IMR-90 (cell line): ENCODE data around the gene NOTO. TPM values are rescaled to one million over a fixed set of nuclear protein-coding genes. Genes with fewer than 3 reads are reported as not detected.

Experiments used
- ATAC-seq: fragments of 200-7000 bp; cut with Tn5 transposase; 2 replicates; pipeline ENCODE4 v1.9.1; 2020; ENCODE audit warnings: low read depth, mild to moderate bottlenecking, moderate library complexity
- BruUV-seq: library from RNA; stranded (reverse); fragments of 400-500 nt; replicated peaks from 2 replicates; lab custom pipeline; 2021; lab: Mats Ljungman, UMichigan
- CTCF ChIA-PET: fragments of 300-600 bp; formaldehyde crosslinking; extraction: SDS; loops from one replicate; lab custom pipeline; 2021; ENCODE audit warnings: antibody characterized with exemption; lab: Yijun Ruan, JAX
- POLR2A ChIA-PET: fragments of 300-600 bp; sonication (Branson Sonifier 250); formaldehyde crosslinking; loops from one replicate; lab custom pipeline; 2022; ENCODE audit warnings: antibody characterized with exemption; ENCODE audit not compliant: unreplicated experiment; lab: Charles Lee
- DNase-seq: peaks from one replicate; pipeline ENCODE4 v3.0.0; 2013
- H2AFZ ChIP-seq: replicated peaks from 2 replicates; pipeline ENCODE3; 2013; ENCODE audit warnings: low read length, mild to moderate bottlenecking; ENCODE audit not compliant: poor library complexity
- H2AK5ac ChIP-seq: 2 replicates; pipeline ENCODE4 v1.6.1; 2013; ENCODE audit warnings: low read depth, low read length, inconsistent platforms
- H2AK9ac ChIP-seq: replicated peaks from 2 replicates; pipeline ENCODE3; 2013; ENCODE audit warnings: mild to moderate bottlenecking, low read depth, low read length, moderate library complexity; ENCODE audit not compliant: poor library complexity
- H2BK120ac ChIP-seq: 2 replicates; pipeline ENCODE4 v1.6.1; 2013; ENCODE audit warnings: low read depth, low read length, inconsistent platforms
- H2BK15ac ChIP-seq: 3 replicates; pipeline ENCODE4 v1.6.1; 2013; ENCODE audit warnings: low read depth, low read length, inconsistent platforms
- H2BK20ac ChIP-seq: 2 replicates; pipeline ENCODE4 v1.6.1; 2013; ENCODE audit warnings: low read depth, mild to moderate bottlenecking, inconsistent platforms, low read length, moderate library complexity
- H2BK5ac ChIP-seq: 2 replicates; pipeline ENCODE4 v1.6.1; 2013; ENCODE audit warnings: mild to moderate bottlenecking, low read depth, low read length, inconsistent platforms; ENCODE audit not compliant: poor library complexity, severe bottlenecking
- H3K14ac ChIP-seq: replicated peaks from 2 replicates; pipeline ENCODE4 v1.6.1; 2013; ENCODE audit warnings: low read depth, low read length, inconsistent platforms
- H3K18ac ChIP-seq: 2 replicates; pipeline ENCODE4 v1.6.1; 2013; ENCODE audit warnings: low read depth, low read length, control low read depth
- H3K23ac ChIP-seq: 2 replicates; pipeline ENCODE4 v1.6.1; 2013; ENCODE audit warnings: low read depth, low read length, inconsistent platforms
- H3K27ac ChIP-seq: 2 replicates; pipeline ENCODE4 v1.5.1; 2013; ENCODE audit warnings: mild to moderate bottlenecking, control low read depth, low read length; ENCODE audit not compliant: insufficient read depth
- H3K27me3 ChIP-seq: 2 replicates; pipeline ENCODE4 v1.6.1; 2013; ENCODE audit warnings: low read length; ENCODE audit not compliant: control insufficient read depth, insufficient read depth
- H3K36me3 ChIP-seq: 2 replicates; pipeline ENCODE4 v1.6.1; 2013; ENCODE audit warnings: low read length, mixed read lengths; ENCODE audit not compliant: control insufficient read depth, insufficient read depth
- H3K4ac ChIP-seq: 2 replicates; pipeline ENCODE4 v1.6.1; 2013; ENCODE audit warnings: low read depth, low read length, inconsistent platforms
- H3K4me1 ChIP-seq: 2 replicates; pipeline ENCODE4 v1.6.1; 2013; ENCODE audit warnings: low read length, mixed read lengths; ENCODE audit not compliant: control insufficient read depth, insufficient read depth
- H3K4me2 ChIP-seq: 2 replicates; pipeline ENCODE4 v1.6.1; 2013; ENCODE audit warnings: low read depth, mild to moderate bottlenecking, control low read depth, low read length, moderate library complexity
- H3K4me3 ChIP-seq: 2 replicates; pipeline ENCODE4 v1.5.1; 2013; ENCODE audit warnings: low read depth, mild to moderate bottlenecking, control low read depth, low read length, moderate library complexity; ENCODE audit not compliant: insufficient read depth
- H3K56ac ChIP-seq: 2 replicates; pipeline ENCODE4 v1.6.1; 2013; ENCODE audit warnings: low read length, inconsistent platforms; ENCODE audit not compliant: insufficient read depth; ENCODE audit errors: extremely low read depth
- H3K79me1 ChIP-seq, 2 experiments: 2 replicates each; pipeline ENCODE4 v1.6.1; 2013; ENCODE audit warnings: low read length in 2 of 2, inconsistent platforms in 1 of 2, low read depth in 1 of 2
- H3K9ac ChIP-seq: 2 replicates; pipeline ENCODE4 v1.6.1; 2013; ENCODE audit warnings: low read depth, low read length, control low read depth
- H3K9me1 ChIP-seq: 2 replicates; pipeline ENCODE4 v1.6.1; 2013; ENCODE audit warnings: low read length, inconsistent platforms; ENCODE audit not compliant: insufficient read depth
- H3K9me3 ChIP-seq: 2 replicates; pipeline ENCODE4 v1.6.1; 2013; ENCODE audit warnings: low read length; ENCODE audit not compliant: control insufficient read depth, insufficient read depth
- H4K20me1 ChIP-seq: 2 replicates; pipeline ENCODE4 v1.6.1; 2013; ENCODE audit warnings: low read length, inconsistent platforms; ENCODE audit not compliant: insufficient read depth
- H4K5ac ChIP-seq: 2 replicates; pipeline ENCODE4 v1.6.1; 2013; ENCODE audit warnings: mild to moderate bottlenecking, low read depth, low read length, control low read depth
- H4K8ac ChIP-seq, 2 experiments: 2 replicates each; pipeline ENCODE4 v1.6.1; 2013; ENCODE audit warnings: low read depth in 2 of 2, low read length in 2 of 2, control low read depth in 1 of 2, inconsistent platforms in 1 of 2
- H4K91ac ChIP-seq: 2 replicates; pipeline ENCODE4 v1.6.1; 2013; ENCODE audit warnings: low read depth, low read length, inconsistent platforms; ENCODE audit not compliant: insufficient read depth
- BHLHE40 ChIP-seq: fragments of 150-350 bp; IDR thresholded peaks from 2 replicates; pipeline ENCODE4 v1.6.1; 2016; ENCODE audit warnings: mild to moderate bottlenecking, low read depth, low read length
- CEBPB ChIP-seq: IDR thresholded peaks from 2 replicates; pipeline ENCODE4 v1.6.1; 2012; ENCODE audit warnings: low read depth, low read length, improper control_type of control experiment
- FOS ChIP-seq: fragments of 150-350 bp; IDR thresholded peaks from 2 replicates; pipeline ENCODE4 v1.6.1; 2016; ENCODE audit warnings: low read depth, low read length
- MAFK ChIP-seq: IDR thresholded peaks from 2 replicates; pipeline ENCODE4 v1.6.1; 2012; ENCODE audit warnings: low read depth, low read length, improper control_type of control experiment
- MAZ ChIP-seq: IDR thresholded peaks from 2 replicates; pipeline ENCODE4 v1.6.1; 2012; ENCODE audit warnings: low read depth, mild to moderate bottlenecking, low read length, improper control_type of control experiment, moderate library complexity, borderline replicate concordance
- POLR2A ChIP-seq: IDR thresholded peaks from 2 replicates; pipeline ENCODE4 v1.6.1; 2012; ENCODE audit warnings: mild to moderate bottlenecking, low read depth, low read length
- RCOR1 ChIP-seq: IDR thresholded peaks from 2 replicates; pipeline ENCODE4 v1.6.1; 2012; ENCODE audit warnings: mild to moderate bottlenecking, low read length, improper control_type of control experiment; ENCODE audit not compliant: insufficient replicate concordance
- RFX5 ChIP-seq: IDR thresholded peaks from 2 replicates; pipeline ENCODE4 v1.8.0; 2012; ENCODE audit warnings: low read depth, mild to moderate bottlenecking, low read length, moderate library complexity
- WGBS, 2 experiments: methylation state at CpG; one replicate each; pipeline versions ENCODE4 v1.1.5 to v1.1.7; 2013; ENCODE audit warnings: missing lambda C conversion rate in 2 of 2; ENCODE audit not compliant: insufficient read length in 1 of 2; ENCODE audit errors: extremely low coverage in 2 of 2; 5-methylcytosine and 5-hydroxymethylcytosine counted together
- dilution Hi-C: fragments of 300-500 bp; cut with HindIII; formaldehyde crosslinking; loops from one replicate; pipeline ENCODE4 v1.14.3; 2018; ENCODE audit warnings: low sequenced_read_pairs; ENCODE audit not compliant: unreplicated experiment
- in situ Hi-C: fragments of 300-500 bp; cut with MboI; formaldehyde crosslinking; loops from 3 replicates; pipeline ENCODE4 v1.14.3; 2019; ENCODE audit warnings: low sequenced_read_pairs, inconsistent platforms, mixed read lengths
- intact Hi-C: fragments of 100-400 bp; cut with micrococcal nuclease; formaldehyde crosslinking; loops from 2 replicates; pipeline ENCODE4 v1.10.0; 2022
- polyA plus RNA-seq, 3 experiments: library from polyadenylated mRNA; depleted of rRNA; stranded (reverse); fragments of >200 nt; gene quantifications; 2 replicates each; pipeline ENCODE4 v1.2.3, GENCODE V29; 2012; ENCODE audit warnings: low replicate concordance in 1 of 3
- total RNA-seq: library from RNA; depleted of rRNA; stranded (reverse); fragments of >200 nt; gene quantifications from 2 replicates; pipeline ENCODE4 v1.2.3, GENCODE V29; 2012

NOTO gene
- total and polyA plus RNA-seq, 2 of the 4 experiments (the other 2 are of a cell fraction) = not detected

DNA sequence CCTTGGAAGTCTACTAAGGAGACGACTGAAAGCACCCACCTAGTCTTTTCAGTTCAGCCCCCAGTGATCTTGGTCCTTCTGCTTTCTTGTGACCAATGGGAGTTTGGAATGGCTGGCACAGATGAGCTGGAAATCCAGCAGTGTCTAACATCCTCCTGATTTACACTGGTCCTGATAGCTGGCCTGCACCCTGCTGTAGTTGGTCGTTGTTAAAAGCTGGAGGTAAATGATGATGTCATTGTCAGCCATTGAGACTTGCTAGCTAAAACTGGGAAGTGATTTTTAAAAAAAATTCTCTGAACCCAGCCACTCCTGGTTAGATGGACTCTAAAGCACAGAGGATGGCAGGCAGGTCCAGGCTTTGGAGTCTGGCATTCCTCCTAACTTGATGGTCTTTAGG is 51.0 kb downstream of the NOTO start:
- no peak overlapping the region for H4K5ac ChIP-seq
- no CpG with 5 or more reads among the region's 2 CpGs for WGBS, 2 experiments
- no peak overlapping the region for H3K18ac ChIP-seq
- no peak for TF ChIP-seq CEBPB
- no peak for TF ChIP-seq RCOR1
- no peak for TF ChIP-seq MAFK
- TF ChIP-seq FOS = no peak
- no peak for TF ChIP-seq BHLHE40
- TF ChIP-seq POLR2A = no peak
- TF ChIP-seq MAZ = no peak
- TF ChIP-seq RFX5 = no peak
- no TSS peak for BruUV-seq
- H2BK20ac ChIP-seq = no peak overlapping the region
- POLR2A ChIA-PET = no interaction called here
- H3K79me1 ChIP-seq = peaks cover 5 to 10% of the 10 kb centered on the region in 2 experiments; a peak in 2 of 4 replicates
- no peak overlapping the region for H2BK120ac ChIP-seq
- CTCF ChIA-PET = no interaction called here
- no peak overlapping the region for H3K23ac ChIP-seq
- H3K9me1 ChIP-seq = peaks cover 12% of the 10 kb centered on the region; the same call in 1 of the 2 replicates
- no peaks in the 10 kb centered on the region for H3K27me3 ChIP-seq
- no peak overlapping the region for H4K91ac ChIP-seq
- peaks cover 11% of the 10 kb centered on the region for H4K20me1 ChIP-seq
- dilution Hi-C loops (no loop called here), in situ Hi-C loops (no loop called here), intact Hi-C loops (no loop called here)
- H3K36me3 ChIP-seq = peaks cover 53% of the 10 kb centered on the region
- H3K56ac ChIP-seq = no peak overlapping the region
- H3K9me3 ChIP-seq = no peaks in the 10 kb centered on the region
- H3K4me1 ChIP-seq = peaks cover 2% of the 10 kb centered on the region; the same call in 1 of the 2 replicates
- H3K14ac ChIP-seq = no peak overlapping the region
- H2BK5ac ChIP-seq = no peak overlapping the region
- H2AK5ac ChIP-seq = no peak overlapping the region
- H3K4ac ChIP-seq = no peak overlapping the region
- ATAC-seq = no peak
- H3K4me3 ChIP-seq = no peak overlapping the region
- DNase-seq = no peak
- no peak overlapping the region for H2AK9ac ChIP-seq
- H3K27ac ChIP-seq = no peak overlapping the region
- no peak overlapping the region for H3K9ac ChIP-seq
- no peak overlapping the region for H3K4me2 ChIP-seq
- no peak overlapping the region for H2BK15ac ChIP-seq
- H4K8ac ChIP-seq = no peak overlapping the region
- H2AFZ ChIP-seq = no peak overlapping the region
